Fibroblast of the aortic adventitia (primary cell): ENCODE measurements around the gene AIG1. TPM values are rescaled to one million over a fixed set of nuclear protein-coding genes. Genes with fewer than 3 reads are reported as not detected.

Experiments
- DNase-seq: peaks from one replicate; pipeline ENCODE4 v3.0.0-alpha.2; 2010; ENCODE audit warnings: low read depth
- H3K4me3 ChIP-seq: 2 replicates; pipeline ENCODE4 v1.5.1; 2011; ENCODE audit warnings: low read depth, mild to moderate bottlenecking, control low read depth, low read length, moderate library complexity
- total RNA-seq: library from RNA; depleted of rRNA; stranded (reverse); fragments of >200 nt; gene quantifications from 2 replicates; pipeline ENCODE4 v1.2.3, GENCODE V29; 2012; ENCODE audit warnings: low replicate concordance
- TF ChIP-seq, protein P1 (sequence below): IDR thresholded peaks from 2 replicates; pipeline ENCODE4 v1.5.1; 2011; ENCODE audit warnings: mild to moderate bottlenecking, low read length, control low read depth, inconsistent platforms; ENCODE audit not compliant: insufficient read depth

Gene AIG1
- total RNA-seq, 1 donor: 28.0 TPM

DNA sequence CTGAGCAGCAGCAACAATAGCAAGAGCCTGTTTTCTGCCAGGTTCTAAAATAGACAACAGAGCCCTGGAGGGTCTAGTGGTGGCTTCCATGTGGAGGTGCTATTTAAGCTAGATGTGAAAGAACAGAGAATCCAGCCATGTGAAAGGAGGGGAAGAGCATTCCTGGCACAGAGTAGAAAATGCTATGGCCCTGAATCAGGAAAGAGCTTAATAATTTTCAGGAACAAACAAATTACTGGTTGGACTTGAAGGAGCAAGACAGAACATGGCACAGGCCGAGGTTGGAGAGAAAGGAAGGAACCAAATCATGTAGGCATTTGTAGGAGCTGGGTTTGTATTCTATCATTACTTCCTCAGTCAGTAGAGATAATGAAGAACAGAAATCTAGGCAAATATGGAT, 98.3 kb downstream of the AIG1 start:
- DNase-seq: peak; percentile 21
- TF ChIP-seq, protein P1, sequence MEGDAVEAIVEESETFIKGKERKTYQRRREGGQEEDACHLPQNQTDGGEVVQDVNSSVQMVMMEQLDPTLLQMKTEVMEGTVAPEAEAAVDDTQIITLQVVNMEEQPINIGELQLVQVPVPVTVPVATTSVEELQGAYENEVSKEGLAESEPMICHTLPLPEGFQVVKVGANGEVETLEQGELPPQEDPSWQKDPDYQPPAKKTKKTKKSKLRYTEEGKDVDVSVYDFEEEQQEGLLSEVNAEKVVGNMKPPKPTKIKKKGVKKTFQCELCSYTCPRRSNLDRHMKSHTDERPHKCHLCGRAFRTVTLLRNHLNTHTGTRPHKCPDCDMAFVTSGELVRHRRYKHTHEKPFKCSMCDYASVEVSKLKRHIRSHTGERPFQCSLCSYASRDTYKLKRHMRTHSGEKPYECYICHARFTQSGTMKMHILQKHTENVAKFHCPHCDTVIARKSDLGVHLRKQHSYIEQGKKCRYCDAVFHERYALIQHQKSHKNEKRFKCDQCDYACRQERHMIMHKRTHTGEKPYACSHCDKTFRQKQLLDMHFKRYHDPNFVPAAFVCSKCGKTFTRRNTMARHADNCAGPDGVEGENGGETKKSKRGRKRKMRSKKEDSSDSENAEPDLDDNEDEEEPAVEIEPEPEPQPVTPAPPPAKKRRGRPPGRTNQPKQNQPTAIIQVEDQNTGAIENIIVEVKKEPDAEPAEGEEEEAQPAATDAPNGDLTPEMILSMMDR: no peak
- H3K4me3 ChIP-seq: no peak overlapping the region

GRCh38 chr6:143160015-143160414, 99.3 kb downstream of the AIG1 start:
- DNase-seq: no peak

DNA sequence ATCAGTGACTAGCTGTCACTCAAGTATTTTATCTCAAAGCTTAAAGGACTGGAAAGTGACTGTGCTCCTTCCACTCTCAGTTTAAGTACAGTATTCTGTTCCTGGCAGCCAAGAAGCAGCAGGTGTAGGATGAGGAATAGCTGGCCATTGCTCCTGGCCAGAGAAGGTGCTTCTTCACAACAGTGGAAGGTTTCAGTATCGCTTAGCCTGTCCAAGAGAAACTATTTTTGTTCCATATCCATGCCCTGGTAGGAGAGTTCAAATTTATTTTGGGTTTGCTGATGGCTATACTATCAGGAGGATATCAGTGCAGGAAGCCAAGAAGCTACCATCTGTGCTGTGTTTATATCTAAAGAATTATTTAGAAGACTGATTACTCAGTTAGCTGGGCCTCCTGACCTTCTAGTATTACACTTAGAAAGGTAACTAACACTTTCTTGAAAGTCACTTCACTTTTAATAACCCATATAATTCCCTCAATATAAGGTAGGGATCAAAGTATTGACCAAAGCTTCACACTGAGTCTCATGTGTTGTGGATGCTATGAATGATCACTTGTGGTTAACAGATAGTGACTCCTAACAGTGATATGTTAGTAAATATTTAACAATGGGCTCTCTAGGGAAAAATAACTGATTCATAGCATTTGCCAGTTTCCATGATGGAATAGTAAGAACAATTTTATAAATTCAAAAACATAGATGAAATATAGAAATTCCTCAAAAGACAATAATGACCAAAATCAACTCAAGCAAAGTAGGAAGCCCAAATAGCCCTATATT, 99.9 kb downstream of the AIG1 start:
- TF ChIP-seq, protein P1: no peak
- H3K4me3 ChIP-seq: no peak overlapping the region
- DNase-seq: no peak

More at GRCh38 chr6:143160015-143160414, 99.3 kb downstream of the AIG1 start:
- TF ChIP-seq, protein P1: no peak
- no peak overlapping the region for H3K4me3 ChIP-seq

GRCh38 chr6:143163621-143164020, 102.9 kb downstream of the AIG1 start:
- no peak for DNase-seq
- H3K4me3 ChIP-seq: no peak overlapping the region
- TF ChIP-seq, protein P1: no peak

DNA sequence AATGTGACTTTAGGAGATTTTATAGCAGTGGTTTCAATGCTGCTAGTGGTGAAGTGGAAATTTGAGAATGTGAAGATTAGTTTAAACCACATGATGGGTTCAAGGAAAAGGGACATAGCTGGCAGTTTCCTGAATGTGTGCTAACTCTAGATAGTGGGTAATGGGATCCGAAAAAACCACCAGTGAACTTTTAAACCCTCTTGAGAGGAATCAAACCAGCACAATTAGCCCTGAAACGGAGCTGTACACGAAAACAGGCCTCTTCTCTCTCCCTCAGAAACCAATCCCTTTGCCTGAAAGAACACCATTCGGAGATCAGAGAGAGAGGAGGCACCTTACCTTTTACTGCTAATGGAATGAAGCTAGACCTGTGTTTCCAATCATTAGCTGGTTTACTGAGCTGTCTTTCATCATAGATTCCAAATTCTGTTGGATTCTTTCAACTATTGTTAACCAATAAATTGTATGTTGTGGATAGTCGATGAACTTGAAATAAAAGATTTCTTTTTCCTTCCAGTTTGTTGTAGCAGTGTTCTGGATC, 103.9 kb downstream of the AIG1 start:
- H3K4me3 ChIP-seq: no peak overlapping the region
- DNase-seq: no peak
- TF ChIP-seq, protein P1: no peak

- TF ChIP-seq, protein P1: no peak
- DNase-seq: no peak
- H3K4me3 ChIP-seq: no peak overlapping the region
These were observed 104.7 kb downstream of the AIG1 start for GRCh38 chr6:143165315-143165855.
